Measurements from ENCODE around the gene PDIA5. TPM values are rescaled to one million over a fixed set of nuclear protein-coding genes. Genes with fewer than 3 reads are reported as not detected.

The PDIA5 gene
- polyA plus RNA-seq, 1 donor (not counting 4 experiments of a cell fraction or from before 2014, with no cell fraction given): 29.8 TPM

DNA sequence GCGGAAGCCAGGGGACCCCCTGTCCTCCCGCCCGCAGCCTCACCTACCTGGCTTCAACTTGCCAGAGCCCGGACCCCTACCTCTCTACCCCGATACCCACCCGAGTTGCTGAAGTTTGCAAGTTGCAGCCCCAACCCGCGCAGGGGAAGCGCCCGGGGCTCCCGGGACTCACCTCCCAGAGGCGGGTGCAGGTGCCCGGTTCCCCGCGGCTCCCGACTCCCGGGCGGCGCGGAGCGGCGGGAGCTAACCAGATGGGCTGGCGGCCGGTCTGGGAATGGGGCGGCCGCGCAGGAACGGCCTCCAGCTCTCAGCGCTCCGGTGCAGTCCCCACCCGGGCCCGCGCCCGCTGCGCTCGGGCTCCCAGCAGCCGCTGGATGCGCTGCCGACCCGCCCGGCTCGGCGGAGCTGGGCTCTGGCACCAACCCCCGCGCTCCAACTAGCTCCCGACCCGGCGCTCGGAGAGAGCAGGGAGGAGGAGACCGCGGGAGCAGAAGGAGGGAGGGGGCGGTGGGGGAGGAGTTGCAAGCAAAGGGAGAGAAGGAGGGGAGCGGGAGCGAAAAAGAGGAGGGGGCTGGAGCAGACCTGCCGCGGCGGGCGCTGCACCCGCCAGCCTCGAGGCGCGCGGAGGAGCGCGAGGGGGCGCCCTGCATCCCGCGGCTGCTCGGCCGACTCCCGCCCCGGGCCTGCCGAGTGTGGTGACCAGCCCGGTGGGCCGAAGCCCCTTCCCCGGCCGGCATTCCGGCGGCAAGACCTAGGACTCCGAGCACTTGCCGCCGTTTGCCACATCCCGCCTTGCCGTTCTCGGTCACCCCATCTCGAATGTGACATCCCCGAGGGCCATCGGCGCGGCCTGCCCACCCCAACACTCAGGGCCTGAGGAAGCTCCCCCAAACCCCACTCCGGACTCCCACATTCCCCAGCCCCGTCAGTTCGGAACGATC lies 39.3 kb upstream of the PDIA5 start, which contains the start of gene SEMA5B:
Gene SEMA5B, minus strand, starts transcription at position 472 of the 941 bp plus-strand sequence. CDS start 66,500 bp downstream, outside the sequence.
- H3K27ac ChIP-seq (ENCODE audit: control insufficient read depth, insufficient read depth, low read length): no peak within 1 kb of the TSS
- peak within 1 kb of the TSS; percentile 95 for H3K4me2 ChIP-seq (ENCODE audit: control insufficient read depth, extremely low read depth, insufficient read depth, low read depth, low read length)
- peak within 1 kb of the TSS; percentile 13 for H3K9ac ChIP-seq (ENCODE audit: control insufficient read depth, extremely low read depth, insufficient read depth, low read length)
- H3K4me3 ChIP-seq (ENCODE audit: control insufficient read depth in 2 of 3, extremely low read depth in 1 of 3, insufficient read depth in 2 of 3, low read depth in 1 of 3, low read length in 3 of 3): peak within 1 kb of the TSS; percentile 34 to 65 (median 63)
- FAIRE-seq (no peak), DNase-seq (ENCODE audit: low read depth, low spot score) (no peak)
- peaks cover 73% of the 10 kb centered on the region for H3K27me3 ChIP-seq (ENCODE audit: control insufficient read depth, extremely low read depth, insufficient read depth, low read length)
- H2AFZ ChIP-seq (ENCODE audit: control insufficient read depth, low read length): peak within 1 kb of the TSS; percentile 71
- H3K79me2 ChIP-seq (ENCODE audit: control insufficient read depth, insufficient read depth, low read length): no peaks in the 10 kb centered on the region
- H3K9me1 ChIP-seq (ENCODE audit: control insufficient read depth, extremely low read depth, insufficient read depth, low read length): no peaks in the 10 kb centered on the region
- peaks cover 4% of the 10 kb centered on the region for H4K20me1 ChIP-seq (ENCODE audit: control insufficient read depth, extremely low read depth, insufficient read depth, low read length)
- TF ChIP-seq, protein P1, sequence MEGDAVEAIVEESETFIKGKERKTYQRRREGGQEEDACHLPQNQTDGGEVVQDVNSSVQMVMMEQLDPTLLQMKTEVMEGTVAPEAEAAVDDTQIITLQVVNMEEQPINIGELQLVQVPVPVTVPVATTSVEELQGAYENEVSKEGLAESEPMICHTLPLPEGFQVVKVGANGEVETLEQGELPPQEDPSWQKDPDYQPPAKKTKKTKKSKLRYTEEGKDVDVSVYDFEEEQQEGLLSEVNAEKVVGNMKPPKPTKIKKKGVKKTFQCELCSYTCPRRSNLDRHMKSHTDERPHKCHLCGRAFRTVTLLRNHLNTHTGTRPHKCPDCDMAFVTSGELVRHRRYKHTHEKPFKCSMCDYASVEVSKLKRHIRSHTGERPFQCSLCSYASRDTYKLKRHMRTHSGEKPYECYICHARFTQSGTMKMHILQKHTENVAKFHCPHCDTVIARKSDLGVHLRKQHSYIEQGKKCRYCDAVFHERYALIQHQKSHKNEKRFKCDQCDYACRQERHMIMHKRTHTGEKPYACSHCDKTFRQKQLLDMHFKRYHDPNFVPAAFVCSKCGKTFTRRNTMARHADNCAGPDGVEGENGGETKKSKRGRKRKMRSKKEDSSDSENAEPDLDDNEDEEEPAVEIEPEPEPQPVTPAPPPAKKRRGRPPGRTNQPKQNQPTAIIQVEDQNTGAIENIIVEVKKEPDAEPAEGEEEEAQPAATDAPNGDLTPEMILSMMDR (optimal IDR thresholded peaks at IDR 0.05 in 1 of 3, IDR thresholded peaks at IDR 0.05 in 1 of 3, conservative IDR thresholded peaks at IDR 0.05 in 1 of 3; ENCODE audit: extremely low read depth in 1 of 3, insufficient read depth in 2 of 3, low read length in 3 of 3): peak in 2 of 3 experiments; percentile 20 to 72
- peak; percentile 64 for TF ChIP-seq EZH2 (IDR thresholded peaks at IDR 0.05; ENCODE audit: low read length)
- H3K36me3 ChIP-seq (ENCODE audit: control insufficient read depth in 2 of 2, extremely low read depth in 1 of 2, insufficient read depth in 2 of 2, low read length in 2 of 2): no peaks in the 10 kb centered on the region
- dilution Hi-C loops (cut with MboI; ENCODE audit: extremely low pct_ligation_motif_present, low sequenced_read_pairs): no loop called here
- no peaks in the 10 kb centered on the region for H3K9me3 ChIP-seq (ENCODE audit: control insufficient read depth, low read depth, low read length)
- H3K4me1 ChIP-seq (ENCODE audit: control insufficient read depth, extremely low read depth, insufficient read depth, low read length): peaks cover 16% of the 10 kb centered on the region

DNA sequence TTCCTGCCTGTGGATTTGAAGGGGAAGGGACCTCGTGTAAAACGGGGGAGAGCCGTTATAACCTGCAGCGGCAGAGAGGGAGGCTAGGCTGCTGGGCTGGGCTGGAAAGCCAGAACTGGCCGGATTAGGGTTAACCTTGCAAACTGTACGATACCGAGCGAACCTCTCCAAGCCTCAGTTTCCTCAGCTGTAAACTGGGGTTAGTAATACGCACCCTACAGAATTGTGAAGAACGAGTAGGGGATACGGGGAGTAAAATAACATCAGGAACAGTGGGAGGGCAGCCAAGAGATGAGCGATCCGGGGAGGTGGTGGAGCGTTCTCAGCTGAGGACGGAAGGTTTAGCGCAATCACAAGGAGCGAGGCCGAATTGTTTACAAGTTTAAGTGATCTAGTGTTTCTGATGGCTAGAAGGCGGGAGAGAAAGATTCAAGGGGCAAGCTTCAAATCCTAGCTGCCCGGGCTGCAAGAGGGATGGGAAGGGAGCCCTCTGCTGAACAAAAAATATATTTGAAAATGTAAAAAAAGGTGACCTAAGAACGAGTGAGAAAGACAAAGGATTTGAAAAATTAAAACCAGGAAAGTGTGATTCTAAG lies 38.5 kb upstream of the PDIA5 start:
- peaks cover 65% of the 10 kb centered on the region for H3K27me3 ChIP-seq (ENCODE audit: control insufficient read depth, extremely low read depth, insufficient read depth, low read length)
- dilution Hi-C loops (cut with MboI; ENCODE audit: extremely low pct_ligation_motif_present, low sequenced_read_pairs): no loop called here
- H3K79me2 ChIP-seq (ENCODE audit: control insufficient read depth, insufficient read depth, low read length): no peaks in the 10 kb centered on the region
- H2AFZ ChIP-seq (ENCODE audit: control insufficient read depth, low read length): peak overlapping the region; percentile 71
- DNase-seq (ENCODE audit: low read depth, low spot score) (peak; percentile 19), FAIRE-seq (no peak)
- no peaks in the 10 kb centered on the region for H3K36me3 ChIP-seq (ENCODE audit: control insufficient read depth in 2 of 2, extremely low read depth in 1 of 2, insufficient read depth in 2 of 2, low read length in 2 of 2)
- peaks cover 16% of the 10 kb centered on the region for H3K4me1 ChIP-seq (ENCODE audit: control insufficient read depth, extremely low read depth, insufficient read depth, low read length)
- peak; percentile 87 for TF ChIP-seq EZH2 (IDR thresholded peaks at IDR 0.05; ENCODE audit: low read length)
- TF ChIP-seq, protein P1 (optimal IDR thresholded peaks at IDR 0.05 in 1 of 3, IDR thresholded peaks at IDR 0.05 in 1 of 3, conservative IDR thresholded peaks at IDR 0.05 in 1 of 3; ENCODE audit: extremely low read depth in 1 of 3, insufficient read depth in 2 of 3, low read length in 3 of 3): peak; percentile 37 to 50 (median 40)
- no peak overlapping the region for H3K27ac ChIP-seq (ENCODE audit: control insufficient read depth, insufficient read depth, low read length)
- peak overlapping the region; percentile 34 to 65 (median 63) for H3K4me3 ChIP-seq (ENCODE audit: control insufficient read depth in 2 of 3, extremely low read depth in 1 of 3, insufficient read depth in 2 of 3, low read depth in 1 of 3, low read length in 3 of 3)
- H3K9me1 ChIP-seq (ENCODE audit: control insufficient read depth, extremely low read depth, insufficient read depth, low read length): no peaks in the 10 kb centered on the region
- H4K20me1 ChIP-seq (ENCODE audit: control insufficient read depth, extremely low read depth, insufficient read depth, low read length): peaks cover 4% of the 10 kb centered on the region
- H3K9ac ChIP-seq (ENCODE audit: control insufficient read depth, extremely low read depth, insufficient read depth, low read length): no peak overlapping the region
- H3K9me3 ChIP-seq (ENCODE audit: control insufficient read depth, low read depth, low read length): no peaks in the 10 kb centered on the region
- H3K4me2 ChIP-seq (ENCODE audit: control insufficient read depth, extremely low read depth, insufficient read depth, low read depth, low read length): peak overlapping the region; percentile 95

All from keratinocyte (primary cell).